ENCODE measurements around the gene DLGAP4. TPM values are rescaled to one million over a fixed set of nuclear protein-coding genes. Genes with fewer than 3 reads are reported as not detected.
A peak's percentile ranks its signal among the peaks of the same experiment; 100 is the strongest.

The DLGAP4 gene
- polyA plus RNA-seq, 4 donors = 24.3 to 37.9 (median 28.3) TPM

- Histone ChIP-seq H3K27me3 (ENCODE audit: control insufficient read depth in 3 of 3, insufficient read depth in 3 of 3, low read length in 3 of 3) (no peaks in the 10 kb centered on the region), H3K9me3 (ENCODE audit: control insufficient read depth in 2 of 2, insufficient read depth in 1 of 2, low read depth in 1 of 2, low read length in 1 of 2) (no peaks in the 10 kb centered on the region), H3K4me3 (ENCODE audit: low read depth in 1 of 3, low read length in 3 of 3) (no peak overlapping the region), H3K27ac (ENCODE audit: low read depth in 1 of 3, low read length in 2 of 3) (no peak overlapping the region), H3K36me3 (ENCODE audit: control insufficient read depth in 3 of 3, insufficient read depth in 2 of 3, low read depth in 1 of 3, low read length in 3 of 3) (peaks cover 0 to 37% (median 0%) of the 10 kb centered on the region in 3 donors), H3K4me1 (ENCODE audit: control insufficient read depth in 3 of 3, insufficient read depth in 2 of 3, low read depth in 1 of 3, low read length in 2 of 3) (peaks cover 0 to 4% (median 0%) of the 10 kb centered on the region in 3 donors)
- WGBS, 3 donors = 79 to 94% (median 89%) methylated on average over 1 of the region's 1 CpG
- DNase-seq (no peak), FAIRE-seq (no peak)
These were observed 184.1 kb downstream of the DLGAP4 start for GRCh38 chr20:36490191-36490590.

GRCh38 chr20:36491901-36492617, 185.9 kb downstream of the DLGAP4 start:
- DNase-seq = peak in 1 of 2 donors; percentile 43

GRCh38 chr20:36493051-36493800, 187.1 kb downstream of the DLGAP4 start:
- FAIRE-seq (no peak), DNase-seq (no peak)
- 74 to 92% (median 82%) methylated on average over 10 of the region's 10 CpGs for WGBS, 3 donors
- H3K27ac ChIP-seq (ENCODE audit: low read depth in 1 of 3, low read length in 2 of 3) = peak overlapping the region in 1 of 3 donors; percentile 7
- no peak overlapping the region for H3K4me3 ChIP-seq (ENCODE audit: low read depth in 1 of 3, low read length in 3 of 3)
- H3K36me3 ChIP-seq (ENCODE audit: control insufficient read depth in 3 of 3, insufficient read depth in 2 of 3, low read depth in 1 of 3, low read length in 3 of 3) = peaks cover 0 to 57% (median 6%) of the 10 kb centered on the region in 3 donors
- H3K9me3 ChIP-seq (ENCODE audit: control insufficient read depth in 2 of 2, insufficient read depth in 1 of 2, low read depth in 1 of 2, low read length in 1 of 2) = no peaks in the 10 kb centered on the region
- peaks cover 4 to 6% (median 4%) of the 10 kb centered on the region in 3 donors for H3K4me1 ChIP-seq (ENCODE audit: control insufficient read depth in 3 of 3, insufficient read depth in 2 of 3, low read depth in 1 of 3, low read length in 2 of 3)
- no peaks in the 10 kb centered on the region for H3K27me3 ChIP-seq (ENCODE audit: control insufficient read depth in 3 of 3, insufficient read depth in 3 of 3, low read length in 3 of 3)

More at GRCh38 chr20:36491901-36492617, 185.9 kb downstream of the DLGAP4 start:
- no peak for FAIRE-seq
- H3K4me3 ChIP-seq (ENCODE audit: low read depth in 1 of 3, low read length in 3 of 3) = no peak overlapping the region
- peak overlapping the region in 1 of 3 donors; percentile 33 for H3K27ac ChIP-seq (ENCODE audit: low read depth in 1 of 3, low read length in 2 of 3)
- no peaks in the 10 kb centered on the region for H3K9me3 ChIP-seq (ENCODE audit: control insufficient read depth in 2 of 2, insufficient read depth in 1 of 2, low read depth in 1 of 2, low read length in 1 of 2)
- no peaks in the 10 kb centered on the region for H3K27me3 ChIP-seq (ENCODE audit: control insufficient read depth in 3 of 3, insufficient read depth in 3 of 3, low read length in 3 of 3)
- WGBS, 3 donors = 54 to 65% (median 65%) methylated on average over 8 of the region's 8 CpGs
- peaks cover 0 to 4% (median 0%) of the 10 kb centered on the region in 3 donors for H3K4me1 ChIP-seq (ENCODE audit: control insufficient read depth in 3 of 3, insufficient read depth in 2 of 3, low read depth in 1 of 3, low read length in 2 of 3)
- peaks cover 0 to 50% (median 0%) of the 10 kb centered on the region in 3 donors for H3K36me3 ChIP-seq (ENCODE audit: control insufficient read depth in 3 of 3, insufficient read depth in 2 of 3, low read depth in 1 of 3, low read length in 3 of 3)

GRCh38 chr20:36493801-36494114, 187.6 kb downstream of the DLGAP4 start:
- WGBS, 3 donors = 58 to 78% (median 77%) methylated on average over 7 of the region's 7 CpGs
- peak overlapping the region in 1 of 3 donors; percentile 9 for H3K27ac ChIP-seq (ENCODE audit: low read depth in 1 of 3, low read length in 2 of 3)
- no peak overlapping the region for H3K4me3 ChIP-seq (ENCODE audit: low read depth in 1 of 3, low read length in 3 of 3)
- no peaks in the 10 kb centered on the region for H3K9me3 ChIP-seq (ENCODE audit: control insufficient read depth in 2 of 2, insufficient read depth in 1 of 2, low read depth in 1 of 2, low read length in 1 of 2)
- H3K27me3 ChIP-seq (ENCODE audit: control insufficient read depth in 3 of 3, insufficient read depth in 3 of 3, low read length in 3 of 3) = no peaks in the 10 kb centered on the region
- peaks cover 0 to 62% (median 6%) of the 10 kb centered on the region in 3 donors for H3K36me3 ChIP-seq (ENCODE audit: control insufficient read depth in 3 of 3, insufficient read depth in 2 of 3, low read depth in 1 of 3, low read length in 3 of 3)
- DNase-seq (no peak), FAIRE-seq (no peak)
- H3K4me1 ChIP-seq (ENCODE audit: control insufficient read depth in 3 of 3, insufficient read depth in 2 of 3, low read depth in 1 of 3, low read length in 2 of 3) = peaks cover 4 to 10% (median 7%) of the 10 kb centered on the region in 3 donors

DNA sequence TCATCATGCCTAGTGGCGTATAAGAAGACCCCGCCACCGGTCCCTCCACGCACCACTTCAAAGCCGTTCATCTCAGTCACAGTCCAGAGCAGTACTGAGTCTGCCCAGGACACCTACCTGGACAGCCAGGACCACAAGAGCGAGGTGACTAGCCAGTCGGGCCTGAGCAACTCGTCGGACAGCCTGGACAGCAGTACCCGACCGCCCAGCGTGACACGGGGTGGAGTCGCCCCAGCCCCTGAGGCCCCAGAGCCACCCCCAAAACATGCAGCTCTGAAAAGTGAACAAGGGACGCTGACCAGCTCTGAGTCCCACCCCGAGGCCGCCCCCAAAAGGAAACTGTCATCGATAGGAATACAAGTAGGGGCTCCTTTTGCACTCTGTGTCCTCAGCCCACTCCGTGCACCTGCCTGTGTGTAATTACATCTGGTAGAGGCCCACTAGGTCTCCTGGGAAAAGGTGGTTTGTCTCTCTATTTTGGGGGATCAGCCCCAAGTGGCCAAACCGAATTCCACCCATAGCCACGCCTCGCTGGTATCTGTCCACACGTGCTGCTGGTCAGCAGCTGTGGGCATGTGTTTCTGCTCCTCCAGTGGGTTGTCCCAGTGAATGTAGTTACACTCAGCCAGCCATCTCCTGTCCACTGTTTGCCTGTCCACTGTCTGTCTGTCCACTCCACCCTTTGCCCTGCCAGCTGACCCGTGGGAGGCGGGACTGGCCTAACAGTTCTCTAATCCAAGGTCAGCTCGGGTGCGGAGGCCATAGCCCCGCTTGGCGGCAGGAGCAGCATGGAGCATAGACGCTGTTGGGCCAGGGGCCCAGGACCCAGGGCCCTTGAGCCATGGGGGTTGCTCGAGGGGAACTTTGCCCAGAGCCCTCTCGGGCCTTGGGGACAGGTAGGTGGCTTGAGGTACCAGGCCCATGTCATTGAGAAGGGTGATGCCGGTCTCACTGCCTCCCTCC, 190.8 kb downstream of the DLGAP4 start:
- no peak for DNase-seq
- Histone ChIP-seq H3K4me3 (ENCODE audit: low read depth in 1 of 3, low read length in 3 of 3) (no peak overlapping the region), H3K9me3 (ENCODE audit: control insufficient read depth in 2 of 2, insufficient read depth in 1 of 2, low read depth in 1 of 2, low read length in 1 of 2) (no peaks in the 10 kb centered on the region), H3K27me3 (ENCODE audit: control insufficient read depth in 3 of 3, insufficient read depth in 3 of 3, low read length in 3 of 3) (no peaks in the 10 kb centered on the region), H3K27ac (ENCODE audit: low read depth in 1 of 3, low read length in 2 of 3) (no peak overlapping the region), H3K36me3 (ENCODE audit: control insufficient read depth in 3 of 3, insufficient read depth in 2 of 3, low read depth in 1 of 3, low read length in 3 of 3) (peaks cover 6 to 78% (median 10%) of the 10 kb centered on the region in 3 donors), H3K4me1 (ENCODE audit: control insufficient read depth in 3 of 3, insufficient read depth in 2 of 3, low read depth in 1 of 3, low read length in 2 of 3) (peaks cover 4 to 11% (median 10%) of the 10 kb centered on the region in 3 donors)
- WGBS, 3 donors = 91 to 95% (median 94%) methylated on average over 33 of the region's 33 CpGs
- no peak for FAIRE-seq

GRCh38 chr20:36497856-36498255, 191.7 kb downstream of the DLGAP4 start:
- WGBS, 3 donors = 33 to 62% (median 41%) methylated on average over 4 of the region's 4 CpGs
- peaks cover 6 to 77% (median 10%) of the 10 kb centered on the region in 3 donors for H3K36me3 ChIP-seq (ENCODE audit: control insufficient read depth in 3 of 3, insufficient read depth in 2 of 3, low read depth in 1 of 3, low read length in 3 of 3)
- no peak overlapping the region for H3K4me3 ChIP-seq (ENCODE audit: low read depth in 1 of 3, low read length in 3 of 3)
- DNase-seq (peak in 1 of 2 donors; percentile 36), FAIRE-seq (no peak)
- H3K9me3 ChIP-seq (ENCODE audit: control insufficient read depth in 2 of 2, insufficient read depth in 1 of 2, low read depth in 1 of 2, low read length in 1 of 2) = no peaks in the 10 kb centered on the region
- peaks cover 1 to 11% (median 10%) of the 10 kb centered on the region in 3 donors for H3K4me1 ChIP-seq (ENCODE audit: control insufficient read depth in 3 of 3, insufficient read depth in 2 of 3, low read depth in 1 of 3, low read length in 2 of 3)
- peak overlapping the region in 1 of 3 donors; percentile 33 for H3K27ac ChIP-seq (ENCODE audit: low read depth in 1 of 3, low read length in 2 of 3)
- no peaks in the 10 kb centered on the region for H3K27me3 ChIP-seq (ENCODE audit: control insufficient read depth in 3 of 3, insufficient read depth in 3 of 3, low read length in 3 of 3)

DNA sequence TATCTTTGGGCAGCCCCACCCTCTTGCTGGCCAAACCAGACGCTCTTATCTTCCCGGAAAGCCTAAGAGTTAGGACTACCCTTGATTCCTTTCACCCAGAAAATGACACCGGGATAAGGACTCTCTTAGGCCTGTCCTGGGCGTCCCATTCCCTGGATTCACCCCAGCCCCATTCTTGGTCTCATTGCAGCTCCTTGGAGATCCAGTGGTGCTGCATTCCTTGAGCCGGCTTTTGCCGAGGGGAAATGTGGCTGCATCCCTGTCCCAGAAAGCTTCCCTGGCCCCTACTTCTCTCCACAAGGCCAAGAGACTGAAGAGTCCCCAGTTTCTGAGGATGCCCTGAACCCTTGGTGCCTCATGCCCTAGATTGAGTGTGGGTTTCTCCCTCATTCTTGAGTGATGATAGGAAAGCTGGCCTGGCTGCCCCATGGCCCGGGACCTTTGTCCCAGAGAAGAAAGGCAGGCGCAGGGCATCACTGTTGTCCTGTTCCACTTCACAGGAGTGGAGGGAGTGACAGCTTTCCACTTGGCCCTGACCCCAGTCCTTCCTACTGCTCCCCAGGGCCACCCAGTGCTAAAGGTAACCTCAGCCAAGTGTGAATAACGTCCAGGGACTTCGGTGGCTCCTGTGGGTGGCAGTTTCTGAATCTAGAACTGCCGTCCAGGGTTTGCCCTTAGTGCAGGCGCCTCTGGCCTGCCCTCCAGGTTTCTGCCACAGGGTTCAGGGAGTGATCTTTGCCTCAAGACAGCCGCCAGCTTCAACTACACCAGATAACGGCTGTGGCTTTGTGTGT, 192.4 kb downstream of the DLGAP4 start:
- no peaks in the 10 kb centered on the region for H3K9me3 ChIP-seq (ENCODE audit: control insufficient read depth in 2 of 2, insufficient read depth in 1 of 2, low read depth in 1 of 2, low read length in 1 of 2)
- FAIRE-seq (no peak), DNase-seq (peak; percentile 23 to 67)
- H3K27ac ChIP-seq (ENCODE audit: low read depth in 1 of 3, low read length in 2 of 3) = peak overlapping the region in 2 of 3 donors; percentile 29 to 69
- 25 to 70% (median 49%) methylated on average over 14 of the region's 14 CpGs for WGBS, 3 donors
- no peaks in the 10 kb centered on the region for H3K27me3 ChIP-seq (ENCODE audit: control insufficient read depth in 3 of 3, insufficient read depth in 3 of 3, low read length in 3 of 3)
- no peak overlapping the region for H3K4me3 ChIP-seq (ENCODE audit: low read depth in 1 of 3, low read length in 3 of 3)
- peaks cover 6 to 77% (median 10%) of the 10 kb centered on the region in 3 donors for H3K36me3 ChIP-seq (ENCODE audit: control insufficient read depth in 3 of 3, insufficient read depth in 2 of 3, low read depth in 1 of 3, low read length in 3 of 3)
- peaks cover 0 to 11% (median 10%) of the 10 kb centered on the region in 3 donors for H3K4me1 ChIP-seq (ENCODE audit: control insufficient read depth in 3 of 3, insufficient read depth in 2 of 3, low read depth in 1 of 3, low read length in 2 of 3)
